Neural cell (in vitro differentiated cells): ENCODE measurements around the gene ZWILCH. TPM values are rescaled to one million over a fixed set of nuclear protein-coding genes. Genes with fewer than 3 reads are reported as not detected.

Experiments used
- H2AFZ ChIP-seq: fragments of 200-600, 300-800 bp; sonication (generic), shearing (Covaris generic); 2 replicates; pipeline ENCODE4 v1.6.0; 2014; ENCODE audit warnings: low read depth, mild to moderate bottlenecking, antibody characterized with exemption, low read length, moderate library complexity
- H3F3A ChIP-seq: fragments of 200-600 bp; shearing (Covaris generic); 2 replicates; pipeline ENCODE4 v1.6.1; 2016; ENCODE audit warnings: mild to moderate bottlenecking, moderate library complexity, mixed read lengths, antibody characterized with exemption, low read length; ENCODE audit not compliant: insufficient read depth, poor library complexity, severe bottlenecking
- H3K27ac ChIP-seq: fragments of 200-600, 300-800 bp; sonication (generic), shearing (Covaris generic); 2 replicates; pipeline ENCODE4 v1.5.1; 2014; ENCODE audit warnings: mild to moderate bottlenecking, low read length, moderate library complexity
- H3K27me3 ChIP-seq: fragments of 300-800, 200-600 bp; sonication (generic), shearing (Covaris generic); 2 replicates; pipeline ENCODE4 v1.6.0; 2014; ENCODE audit warnings: mild to moderate bottlenecking, low read depth, low read length, moderate library complexity; ENCODE audit not compliant: insufficient read depth
- H3K36me3 ChIP-seq: fragments of 300-800, 200-600 bp; sonication (generic), shearing (Covaris generic); 2 replicates; pipeline ENCODE4 v1.5.1; 2014; ENCODE audit warnings: mild to moderate bottlenecking, antibody characterized with exemption, low read length, moderate library complexity; ENCODE audit not compliant: insufficient read depth
- H3K4me2 ChIP-seq: fragments of 300-800, 200-600 bp; sonication (generic), shearing (Covaris generic); 2 replicates; pipeline ENCODE4 v1.6.0; 2014; ENCODE audit warnings: mild to moderate bottlenecking, low read length
- H3K4me3 ChIP-seq: fragments of 300-800, 200-600 bp; sonication (generic), shearing (Covaris generic); 2 replicates; pipeline ENCODE4 v1.5.1; 2014; ENCODE audit warnings: mild to moderate bottlenecking, low read length, moderate library complexity
- H3K79me2 ChIP-seq: fragments of 200-600 bp; shearing (Covaris generic); replicated peaks from 2 replicates; pipeline ENCODE4 v1.6.0; 2014; ENCODE audit warnings: mild to moderate bottlenecking, low read length, moderate library complexity; ENCODE audit not compliant: insufficient read depth
- H3K9ac ChIP-seq: fragments of 300-800, 200-600 bp; sonication (generic), shearing (Covaris generic); 2 replicates; pipeline ENCODE4 v1.6.1; 2016; ENCODE audit warnings: mild to moderate bottlenecking, low read length, mixed read lengths
- H3K9me2 ChIP-seq: fragments of 200-600 bp; shearing (Covaris generic); 2 replicates; pipeline ENCODE4 v1.6.1; 2016; ENCODE audit warnings: mild to moderate bottlenecking, low read length, mixed read lengths; ENCODE audit not compliant: insufficient read depth
- H3K9me3 ChIP-seq: fragments of 200-600, 300-800 bp; sonication (generic), shearing (Covaris generic); 2 replicates; pipeline ENCODE4 v1.6.1; 2016; ENCODE audit warnings: mild to moderate bottlenecking, mixed run types, low read length, moderate library complexity, mixed read lengths
- H4K20me1 ChIP-seq: fragments of 200-600 bp; shearing (Covaris generic); 2 replicates; pipeline ENCODE4 v1.6.1; 2016; ENCODE audit warnings: mild to moderate bottlenecking, mixed run types; ENCODE audit not compliant: insufficient read depth
- EP300 ChIP-seq: fragments of 450-650 bp; conservative IDR thresholded peaks from 2 replicates; pipeline ENCODE4 v1.6.1; 2014; ENCODE audit warnings: antibody characterized with exemption, mild to moderate bottlenecking, moderate library complexity; ENCODE audit not compliant: poor library complexity, severe bottlenecking
- EZH2 ChIP-seq: fragments of 200-600, 300-800 bp; shearing (Covaris generic), sonication (generic); IDR thresholded peaks from 2 replicates; pipeline ENCODE4 v1.6.1; 2014; ENCODE audit warnings: antibody characterized with exemption, low read length, borderline replicate concordance, mild to moderate bottlenecking; ENCODE audit not compliant: insufficient read depth, poor library complexity, severe bottlenecking
- MXI1 ChIP-seq: fragments of 450-650 bp; conservative IDR thresholded peaks from 2 replicates; pipeline ENCODE4 v1.6.1; 2014; ENCODE audit warnings: antibody characterized with exemption, mild to moderate bottlenecking; ENCODE audit not compliant: poor library complexity, severe bottlenecking
- POLR2AphosphoS5 ChIP-seq: IDR thresholded peaks from 2 replicates; pipeline ENCODE4 v1.6.1; 2012
- RAD21 ChIP-seq: fragments of 450-650 bp; conservative IDR thresholded peaks from 2 replicates; pipeline ENCODE4 v1.6.1; 2014; ENCODE audit warnings: antibody characterized with exemption, mild to moderate bottlenecking, moderate library complexity
- SMC3 ChIP-seq: fragments of 450-650 bp; conservative IDR thresholded peaks from 2 replicates; pipeline ENCODE4 v1.6.1; 2014; ENCODE audit warnings: antibody characterized with exemption, mild to moderate bottlenecking, moderate library complexity; ENCODE audit not compliant: poor library complexity
- TAF1 ChIP-seq: IDR thresholded peaks from 2 replicates; pipeline ENCODE4 v1.6.1; 2012; ENCODE audit warnings: low read depth
- polyA plus RNA-seq: library from polyadenylated mRNA; depleted of rRNA; stranded (reverse); fragments of >200 nt; gene quantifications from 2 replicates; pipeline ENCODE4 v1.2.3, GENCODE V29; 2014
- TF ChIP-seq, protein P1 (sequence below): fragments of 450-650 bp; IDR thresholded peaks from 2 replicates; pipeline ENCODE4 v1.5.1; 2014; ENCODE audit warnings: antibody characterized with exemption, mild to moderate bottlenecking, moderate library complexity; ENCODE audit not compliant: poor library complexity, severe bottlenecking
- TF ChIP-seq, protein P2 (sequence below): IDR thresholded peaks from 2 replicates; pipeline ENCODE4 v1.6.1; 2012; ENCODE audit warnings: borderline replicate concordance

The ZWILCH gene
- polyA plus RNA-seq, 1 donor from 2014 or later, result 63.1 TPM

DNA sequence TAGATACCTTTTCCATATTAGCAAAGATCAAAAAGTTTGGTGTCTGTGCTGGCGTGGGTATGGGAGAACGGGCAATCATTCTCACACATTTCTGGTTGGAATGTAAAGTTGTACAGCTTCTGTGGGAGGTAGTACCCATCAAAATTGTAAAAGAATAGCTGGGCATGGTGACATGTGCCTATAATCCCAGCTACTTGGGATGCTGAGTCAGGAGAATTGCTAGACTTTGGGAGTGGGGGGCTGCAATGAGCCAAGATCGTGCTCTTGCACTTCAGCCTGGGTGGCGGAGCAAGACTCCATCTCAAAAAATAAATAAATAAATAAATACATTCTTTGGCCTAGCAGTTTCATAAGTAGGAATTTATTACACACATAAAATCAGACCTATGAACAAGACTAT, 37.8 kb downstream of the ZWILCH start:
- no peak overlapping the region for H3K9ac ChIP-seq
- TF ChIP-seq EP300, result no peak
- TF ChIP-seq, protein P1, sequence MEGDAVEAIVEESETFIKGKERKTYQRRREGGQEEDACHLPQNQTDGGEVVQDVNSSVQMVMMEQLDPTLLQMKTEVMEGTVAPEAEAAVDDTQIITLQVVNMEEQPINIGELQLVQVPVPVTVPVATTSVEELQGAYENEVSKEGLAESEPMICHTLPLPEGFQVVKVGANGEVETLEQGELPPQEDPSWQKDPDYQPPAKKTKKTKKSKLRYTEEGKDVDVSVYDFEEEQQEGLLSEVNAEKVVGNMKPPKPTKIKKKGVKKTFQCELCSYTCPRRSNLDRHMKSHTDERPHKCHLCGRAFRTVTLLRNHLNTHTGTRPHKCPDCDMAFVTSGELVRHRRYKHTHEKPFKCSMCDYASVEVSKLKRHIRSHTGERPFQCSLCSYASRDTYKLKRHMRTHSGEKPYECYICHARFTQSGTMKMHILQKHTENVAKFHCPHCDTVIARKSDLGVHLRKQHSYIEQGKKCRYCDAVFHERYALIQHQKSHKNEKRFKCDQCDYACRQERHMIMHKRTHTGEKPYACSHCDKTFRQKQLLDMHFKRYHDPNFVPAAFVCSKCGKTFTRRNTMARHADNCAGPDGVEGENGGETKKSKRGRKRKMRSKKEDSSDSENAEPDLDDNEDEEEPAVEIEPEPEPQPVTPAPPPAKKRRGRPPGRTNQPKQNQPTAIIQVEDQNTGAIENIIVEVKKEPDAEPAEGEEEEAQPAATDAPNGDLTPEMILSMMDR, result no peak
- TF ChIP-seq SMC3, result no peak
- no peak for TF ChIP-seq EZH2
- TF ChIP-seq TAF1, result no peak
- no peak for TF ChIP-seq POLR2AphosphoS5
- TF ChIP-seq MXI1, result no peak
- TF ChIP-seq, protein P2, sequence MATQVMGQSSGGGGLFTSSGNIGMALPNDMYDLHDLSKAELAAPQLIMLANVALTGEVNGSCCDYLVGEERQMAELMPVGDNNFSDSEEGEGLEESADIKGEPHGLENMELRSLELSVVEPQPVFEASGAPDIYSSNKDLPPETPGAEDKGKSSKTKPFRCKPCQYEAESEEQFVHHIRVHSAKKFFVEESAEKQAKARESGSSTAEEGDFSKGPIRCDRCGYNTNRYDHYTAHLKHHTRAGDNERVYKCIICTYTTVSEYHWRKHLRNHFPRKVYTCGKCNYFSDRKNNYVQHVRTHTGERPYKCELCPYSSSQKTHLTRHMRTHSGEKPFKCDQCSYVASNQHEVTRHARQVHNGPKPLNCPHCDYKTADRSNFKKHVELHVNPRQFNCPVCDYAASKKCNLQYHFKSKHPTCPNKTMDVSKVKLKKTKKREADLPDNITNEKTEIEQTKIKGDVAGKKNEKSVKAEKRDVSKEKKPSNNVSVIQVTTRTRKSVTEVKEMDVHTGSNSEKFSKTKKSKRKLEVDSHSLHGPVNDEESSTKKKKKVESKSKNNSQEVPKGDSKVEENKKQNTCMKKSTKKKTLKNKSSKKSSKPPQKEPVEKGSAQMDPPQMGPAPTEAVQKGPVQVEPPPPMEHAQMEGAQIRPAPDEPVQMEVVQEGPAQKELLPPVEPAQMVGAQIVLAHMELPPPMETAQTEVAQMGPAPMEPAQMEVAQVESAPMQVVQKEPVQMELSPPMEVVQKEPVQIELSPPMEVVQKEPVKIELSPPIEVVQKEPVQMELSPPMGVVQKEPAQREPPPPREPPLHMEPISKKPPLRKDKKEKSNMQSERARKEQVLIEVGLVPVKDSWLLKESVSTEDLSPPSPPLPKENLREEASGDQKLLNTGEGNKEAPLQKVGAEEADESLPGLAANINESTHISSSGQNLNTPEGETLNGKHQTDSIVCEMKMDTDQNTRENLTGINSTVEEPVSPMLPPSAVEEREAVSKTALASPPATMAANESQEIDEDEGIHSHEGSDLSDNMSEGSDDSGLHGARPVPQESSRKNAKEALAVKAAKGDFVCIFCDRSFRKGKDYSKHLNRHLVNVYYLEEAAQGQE, result no peak
- TF ChIP-seq RAD21, result no peak
- H3K4me2 ChIP-seq, result no peak overlapping the region
- H3K9me3 ChIP-seq, result no peaks in the 10 kb centered on the region
- no peaks in the 10 kb centered on the region for H3K79me2 ChIP-seq
- H3K4me3 ChIP-seq, result no peak overlapping the region
- H3F3A ChIP-seq, result no peaks in the 10 kb centered on the region
- H3K9me2 ChIP-seq, result no peaks in the 10 kb centered on the region
- no peaks in the 10 kb centered on the region for H3K36me3 ChIP-seq
- H3K27ac ChIP-seq, result no peak overlapping the region
- H4K20me1 ChIP-seq, result no peaks in the 10 kb centered on the region
- no peaks in the 10 kb centered on the region for H3K27me3 ChIP-seq
- H2AFZ ChIP-seq, result no peak overlapping the region

DNA sequence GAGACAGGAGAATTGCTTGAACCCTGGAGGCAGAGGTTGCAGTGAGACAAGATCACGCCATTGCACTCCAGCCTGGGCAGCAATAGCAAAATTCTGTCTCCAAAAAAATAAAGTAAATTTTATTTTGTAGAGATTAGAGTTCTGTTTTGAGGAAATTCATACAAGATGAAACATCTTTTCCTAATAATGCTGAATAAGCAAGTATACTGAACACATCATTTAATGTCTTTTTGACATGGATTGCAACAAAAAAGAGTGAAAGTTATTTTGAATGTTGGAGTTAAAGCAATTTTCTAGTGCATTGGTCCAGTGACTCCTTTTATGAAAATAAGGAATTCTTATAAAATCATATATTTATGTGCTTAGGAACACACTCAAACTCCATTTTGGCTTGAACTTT, 40.1 kb downstream of the ZWILCH start:
- Histone ChIP-seq H3K9ac (no peak overlapping the region), H3K4me2 (no peak overlapping the region), H2AFZ (no peak overlapping the region), H3K36me3 (no peaks in the 10 kb centered on the region), H3F3A (no peaks in the 10 kb centered on the region), H3K27me3 (no peaks in the 10 kb centered on the region), H3K27ac (no peak overlapping the region), H3K4me3 (no peak overlapping the region), H3K9me2 (no peaks in the 10 kb centered on the region), H3K79me2 (no peaks in the 10 kb centered on the region), H3K9me3 (no peaks in the 10 kb centered on the region), H4K20me1 (no peaks in the 10 kb centered on the region)
- TF ChIP-seq, protein P2, result no peak
- TF ChIP-seq EZH2 (no peak), RAD21 (no peak), POLR2AphosphoS5 (no peak), TAF1 (no peak), EP300 (no peak)
- TF ChIP-seq, protein P1, result no peak
